Endothelial cell of umbilical vein (primary cell): ENCODE results near the gene TBPL1. TPM values are rescaled to one million over a fixed set of nuclear protein-coding genes. Genes with fewer than 3 reads are reported as not detected.

Experiments used
- BruUV-seq: library from RNA; stranded (reverse); fragments of 400-500 nt; replicated peaks from 2 replicates; lab custom pipeline; 2021; lab: Mats Ljungman, UMichigan
- CTCF ChIA-PET: fragments of 300-600, 350-600 bp; sonication (Branson Sonifier 250); formaldehyde crosslinking; loops from one replicate; lab custom pipeline; 2021; ENCODE audit warnings: antibody characterized with exemption, inconsistent platforms; lab: Charles Lee
- POLR2A ChIA-PET: fragments of 300-600, 350-600 bp; sonication (Branson Sonifier 250); formaldehyde crosslinking; loops from one replicate; lab custom pipeline; 2021; ENCODE audit warnings: antibody characterized with exemption, inconsistent platforms; lab: Charles Lee
- DNase-seq: peaks from one replicate; pipeline ENCODE4 v3.0.0-alpha.2; 2011; ENCODE audit warnings: low read depth, low spot score
- FAIRE-seq: peaks from 2 replicates; lab custom pipeline; 2011; peaks lifted over from hg19 to GRCh38; lab: Jason Lieb, UNC
- H2AFZ ChIP-seq: 2 replicates; pipeline ENCODE4 v1.6.0; 2012; ENCODE audit warnings: low read depth, low read length, control low read depth, inconsistent platforms
- H3K27ac ChIP-seq: 2 replicates; pipeline ENCODE4 v1.5.1; 2011; ENCODE audit warnings: low read depth, mild to moderate bottlenecking, control low read depth, low read length, moderate library complexity; ENCODE audit not compliant: insufficient read depth
- H3K27me3 ChIP-seq, 2 experiments: 2 replicates each; pipeline versions ENCODE4 v1.6.0 to v1.6.1; 2011; ENCODE audit warnings: low read length in 2 of 2, mixed read lengths in 1 of 2; ENCODE audit not compliant: control insufficient read depth in 2 of 2, insufficient read depth in 2 of 2
- H3K36me3 ChIP-seq, 2 experiments: 2 replicates in 1 of 2; 3 replicates in 1 of 2; pipeline ENCODE4 v1.5.1; 2011; ENCODE audit warnings: low read length in 2 of 2, mild to moderate bottlenecking in 1 of 2, moderate library complexity in 1 of 2; ENCODE audit not compliant: control insufficient read depth in 2 of 2, insufficient read depth in 2 of 2; ENCODE audit errors: extremely low read depth in 1 of 2
- H3K4me1 ChIP-seq: 3 replicates; pipeline ENCODE4 v1.5.1; 2011; ENCODE audit warnings: mild to moderate bottlenecking, low read length; ENCODE audit not compliant: control insufficient read depth, insufficient read depth; ENCODE audit errors: extremely low read depth
- H3K4me2 ChIP-seq: 2 replicates; pipeline ENCODE4 v1.6.1; 2011; ENCODE audit warnings: low read length, control low read depth, mixed read lengths; ENCODE audit not compliant: insufficient read depth
- H3K4me3 ChIP-seq, 3 experiments: fragments of 200-600 bp in 1 of 3; sonication (generic), shearing (Covaris generic) in 1 of 3; replicated peaks in 1 of 3; 2 replicates each; pipeline ENCODE4 v1.5.1; 2011 to 2016; ENCODE audit warnings: control low read depth in 3 of 3, low read length in 3 of 3, mild to moderate bottlenecking in 2 of 3, inconsistent platforms in 1 of 3, low read depth in 1 of 3, moderate library complexity in 1 of 3; ENCODE audit not compliant: insufficient read depth in 1 of 3
- H3K79me2 ChIP-seq: 2 replicates; pipeline ENCODE4 v1.6.0; 2012; ENCODE audit warnings: low read length, inconsistent platforms; ENCODE audit not compliant: control insufficient read depth, insufficient read depth
- H3K9ac ChIP-seq: replicated peaks from 2 replicates; pipeline ENCODE3; 2011; ENCODE audit warnings: low read length, control low read depth; ENCODE audit not compliant: insufficient read depth; ENCODE audit errors: extremely low read depth
- H3K9me1 ChIP-seq: replicated peaks from 3 replicates; pipeline ENCODE4 v1.6.0; 2011; ENCODE audit warnings: mild to moderate bottlenecking, low read length; ENCODE audit not compliant: control insufficient read depth, insufficient read depth; ENCODE audit errors: extremely low read depth
- H3K9me3 ChIP-seq: replicated peaks from 2 replicates; pipeline ENCODE4 v1.5.1; 2012; ENCODE audit warnings: low read length, inconsistent platforms; ENCODE audit not compliant: control insufficient read depth, insufficient read depth
- H4K20me1 ChIP-seq: replicated peaks from 2 replicates; pipeline ENCODE3; 2011; ENCODE audit warnings: mild to moderate bottlenecking, low read length; ENCODE audit not compliant: control insufficient read depth, insufficient read depth; ENCODE audit errors: extremely low read depth
- CTCF ChIP-seq, 2 donors: IDR thresholded peaks; 1 replicate in 1 of 2; 2 replicates in 1 of 2; pipeline ENCODE4 v1.5.1; 2011; ENCODE audit warnings: low read length in 2 of 2, mild to moderate bottlenecking in 2 of 2, moderate library complexity in 2 of 2, control low read depth in 1 of 2, inconsistent platforms in 1 of 2, low read depth in 1 of 2; ENCODE audit not compliant: insufficient read depth in 1 of 2; ENCODE audit errors: extremely low read depth in 1 of 2
- EZH2 ChIP-seq: IDR thresholded peaks from 2 replicates; pipeline ENCODE4 v1.6.1; 2012; ENCODE audit warnings: borderline replicate concordance, low read depth, mild to moderate bottlenecking, moderate library complexity, low read length, inconsistent platforms; ENCODE audit not compliant: severe bottlenecking
- FOS ChIP-seq: IDR thresholded peaks from 2 replicates; pipeline ENCODE4 v1.6.1; 2011; ENCODE audit warnings: mild to moderate bottlenecking, low read length, moderate library complexity, borderline replicate concordance; ENCODE audit not compliant: insufficient read depth
- GATA2 ChIP-seq: IDR thresholded peaks from 2 replicates; pipeline ENCODE4 v1.7.0; 2011; ENCODE audit warnings: low read depth, mild to moderate bottlenecking, moderate library complexity, mixed read lengths, low read length; ENCODE audit not compliant: insufficient read length, insufficient read depth
- JUN ChIP-seq: IDR thresholded peaks from 2 replicates; pipeline ENCODE4 v1.6.1; 2011; ENCODE audit warnings: borderline replicate concordance, low read depth; ENCODE audit not compliant: insufficient read length, insufficient read depth
- MYC ChIP-seq: IDR thresholded peaks from one replicate; pipeline ENCODE4 v1.6.1; 2011; ENCODE audit warnings: mild to moderate bottlenecking, low read depth, low read length
- POLR2A ChIP-seq: IDR thresholded peaks from 2 replicates; pipeline ENCODE4 v1.6.1; 2012; ENCODE audit warnings: low read depth, mild to moderate bottlenecking, control low read depth, low read length
- POLR2AphosphoS5 ChIP-seq: IDR thresholded peaks from 2 replicates; pipeline ENCODE4 v1.6.1; 2012; ENCODE audit warnings: low read depth, mild to moderate bottlenecking, control low read depth, low read length, moderate library complexity; ENCODE audit not compliant: insufficient read depth
- dilution Hi-C: fragments of 300-500 bp; cut with MboI; formaldehyde crosslinking; loops from one replicate; pipeline ENCODE4 v1.15.0; 2019; ENCODE audit warnings: low sequenced_read_pairs; ENCODE audit not compliant: extremely low pct_ligation_motif_present
- intact Hi-C: fragments of 100-400 bp; cut with micrococcal nuclease; formaldehyde crosslinking; loops from one replicate; pipeline ENCODE4 v1.10.0; 2022
- polyA plus RNA-seq, 4 experiments: library from polyadenylated mRNA; depleted of rRNA in 3 of 4; stranded (reverse) in 3 of 4; unstranded in 1 of 4; fragments of >200 nt; gene quantifications; 2 replicates each; pipeline versions ENCODE4 v1.2.1 to v1.2.3, GENCODE V29; 2011 to 2012; ENCODE audit warnings: missing spikeins in 1 of 4
- total RNA-seq: library from RNA; stranded (reverse); gene quantifications from 2 replicates; pipeline ENCODE4 v1.2.3, GENCODE V29; 2021
- TF ChIP-seq, protein P1 (sequence below): IDR thresholded peaks from 2 replicates; pipeline ENCODE4 v1.6.1; 2011; ENCODE audit not compliant: insufficient read depth, insufficient read length

Gene TBPL1
- total and polyA plus RNA-seq, 2 donors (not counting 3 experiments of a cell fraction or from before 2014, with no cell fraction given): 19.6 to 31.2 TPM

GRCh38 chr6:133986942-133987341 is 33.9 kb downstream of the TBPL1 start:
- FAIRE-seq: no peak
- no TSS peak for BruUV-seq
- ChIA-PET CTCF (interaction anchor here (1.1 to 3.0 kb wide), 3 partner anchors 14 to 110 kb away, joined by 3 to 13 read pairs (median 6); no protein-coding TSS in a partner anchor), POLR2A (no interaction called here)
- Histone ChIP-seq H3K4me3 (no peak overlapping the region), H2AFZ (no peak overlapping the region), H3K9me1 (no peaks in the 10 kb centered on the region), H3K27ac (no peak overlapping the region), H3K36me3 (peaks cover 2 to 14% of the 10 kb centered on the region in 2 experiments), H3K79me2 (no peaks in the 10 kb centered on the region), H4K20me1 (no peaks in the 10 kb centered on the region), H3K27me3 (no peaks in the 10 kb centered on the region), H3K9me3 (no peaks in the 10 kb centered on the region), H3K4me1 (peaks cover 11% of the 10 kb centered on the region), H3K4me2 (no peak overlapping the region), H3K9ac (no peak overlapping the region)
- dilution Hi-C loops (no loop called here), intact Hi-C loops (no loop called here)
- TF ChIP-seq JUN: no peak
- no peak for TF ChIP-seq GATA2
- TF ChIP-seq POLR2A: no peak
- TF ChIP-seq FOS: no peak
- no peak for TF ChIP-seq CTCF (IDR thresholded peaks at IDR 0.05; ENCODE audit: extremely low read depth in 1 of 2, insufficient read depth in 1 of 2, low read depth in 1 of 2, low read length in 2 of 2)
- TF ChIP-seq, protein P1, sequence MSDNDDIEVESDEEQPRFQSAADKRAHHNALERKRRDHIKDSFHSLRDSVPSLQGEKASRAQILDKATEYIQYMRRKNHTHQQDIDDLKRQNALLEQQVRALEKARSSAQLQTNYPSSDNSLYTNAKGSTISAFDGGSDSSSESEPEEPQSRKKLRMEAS: no peak
- TF ChIP-seq EZH2: no peak
- no peak for TF ChIP-seq MYC
- TF ChIP-seq POLR2AphosphoS5: no peak
- DNase-seq: no peak
